K562 (cell line): Measurements from ENCODE around the gene THAP4. TPM values are rescaled to one million over a fixed set of nuclear protein-coding genes. Genes with fewer than 3 reads are reported as not detected.

Experiments used
- CSDE1 ChIP-seq, 2 experiments: fragments of 450-650 bp; IDR thresholded peaks; 2 replicates each; pipeline ENCODE4 v1.6.1; 2016; ENCODE audit warnings: mild to moderate bottlenecking in 1 of 2
- ELF2 ChIP-seq: fragments of 250-450 bp; sonication (Bioruptor Pico); IDR thresholded peaks from 2 replicates; pipeline ENCODE4 v1.5.0; 2021; ENCODE audit warnings: mild to moderate bottlenecking
- ETV1 ChIP-seq: fragments of 450-650 bp; conservative IDR thresholded peaks from 2 replicates; pipeline ENCODE4 v1.6.1; 2016; ENCODE audit warnings: missing genetic modification characterization, control low read depth, low read depth, missing compliant biosample characterization
- ETV5 ChIP-seq: sonication (generic); formaldehyde crosslinking; IDR thresholded peaks from 2 replicates; pipeline ENCODE4 v1.4.0; 2020; ENCODE audit warnings: low read depth, mild to moderate bottlenecking, missing genetic modification reagents
- HMG20A ChIP-seq: fragments of 450-650 bp; formaldehyde crosslinking; conservative IDR thresholded peaks from 2 replicates; pipeline ENCODE4 v1.4.0; 2020; ENCODE audit warnings: mild to moderate bottlenecking, mixed read lengths
- JUN ChIP-seq, 2 experiments: sonication (generic) in 1 of 2; formaldehyde crosslinking in 1 of 2; IDR thresholded peaks; 2 replicates each; pipeline versions ENCODE4 v1.6.1 to v1.8.0; 2012 to 2022; ENCODE audit warnings: borderline replicate concordance in 2 of 2, mild to moderate bottlenecking in 2 of 2, improper control_type of control experiment in 1 of 2, low read depth in 1 of 2, low read length in 1 of 2, missing genetic modification reagents in 1 of 2
- KLF16 ChIP-seq: IDR thresholded peaks from 2 replicates; pipeline ENCODE4 v1.6.1; 2016; ENCODE audit warnings: antibody characterized with exemption
- LCOR ChIP-seq: sonication (generic); formaldehyde crosslinking; IDR thresholded peaks from 2 replicates; pipeline ENCODE4 v1.8.0; 2022; ENCODE audit warnings: mild to moderate bottlenecking, missing genetic modification reagents
- MGA ChIP-seq: fragments of 450-650 bp; IDR thresholded peaks from 2 replicates; pipeline ENCODE4 v1.6.1; 2016; ENCODE audit warnings: mild to moderate bottlenecking, moderate library complexity
- NONO ChIP-seq, 2 experiments: fragments of 200-400 bp in 1 of 2; fragments of 450-650 bp in 1 of 2; formaldehyde crosslinking in 1 of 2; IDR thresholded peaks; 2 replicates each; pipeline ENCODE4 v1.6.1; 2017; ENCODE audit warnings: low read depth in 2 of 2, mild to moderate bottlenecking in 2 of 2, moderate library complexity in 2 of 2, low read length in 1 of 2
- NR2C1 ChIP-seq, 2 experiments: fragments of 450-650 bp; IDR thresholded peaks; 2 replicates each; pipeline ENCODE4 v1.6.1; 2017; ENCODE audit warnings: mild to moderate bottlenecking in 2 of 2, antibody characterized with exemption in 1 of 2, inconsistent platforms in 1 of 2, missing compliant biosample characterization in 1 of 2, missing genetic modification characterization in 1 of 2
- NRF1 ChIP-seq, 2 experiments: fragments of 450-650 bp; IDR thresholded peaks in 1 of 2; conservative IDR thresholded peaks in 1 of 2; 2 replicates each; pipeline ENCODE4 v1.6.1; 2014; ENCODE audit warnings: mild to moderate bottlenecking in 2 of 2
- RBFOX2 ChIP-seq: fragments of 200-400 bp; formaldehyde crosslinking; IDR thresholded peaks from 2 replicates; pipeline ENCODE4 v1.6.1; 2017; ENCODE audit warnings: low read depth, mild to moderate bottlenecking, low read length, moderate library complexity
- ZKSCAN1 ChIP-seq: fragments of 150-350 bp; IDR thresholded peaks from 2 replicates; pipeline ENCODE4 v1.6.1; 2016; ENCODE audit warnings: low read depth, low read length
- ZNF445 ChIP-seq: fragments of 250-450 bp; sonication (Bioruptor Pico); IDR thresholded peaks from 2 replicates; pipeline ENCODE4 v1.4.0; 2020; ENCODE audit warnings: low read depth, mild to moderate bottlenecking, moderate library complexity
- polyA plus RNA-seq, 8 experiments: library from polyadenylated mRNA; depleted of rRNA in 4 of 8; stranded (reverse) in 5 of 8; unstranded in 3 of 8; fragments of >200 nt; fragmentation: Nextera tagmentation in 2 of 8; fragmentation: Illumina TruSeq in 1 of 8; extraction: Ambion mirVana in 2 of 8; extraction: Trizol in 1 of 8; gene quantifications; 2 replicates each; pipeline versions ENCODE4 v1.2.1 to v1.2.3, GENCODE V29; 2011 to 2014; ENCODE audit warnings: inconsistent platforms in 1 of 8, missing spikeins in 1 of 8
- total RNA-seq, 7 experiments: library from RNA; depleted of rRNA in 6 of 7; stranded (reverse); fragments of >200 nt in 6 of 7; fragmentation: Illumina TruSeq in 2 of 7; extraction: Trizol in 2 of 7; gene quantifications; 2 replicates each; pipeline versions ENCODE4 v1.2.1 to v1.2.3, GENCODE V29; 2011 to 2021; ENCODE audit warnings: low replicate concordance in 1 of 7

Gene THAP4
- total and polyA plus RNA-seq, 9 of the 15 experiments (the other 6 are each of a cell fraction or from before 2014, with no cell fraction given): 8.6 to 60.9 (median 43.9) TPM

DNA sequence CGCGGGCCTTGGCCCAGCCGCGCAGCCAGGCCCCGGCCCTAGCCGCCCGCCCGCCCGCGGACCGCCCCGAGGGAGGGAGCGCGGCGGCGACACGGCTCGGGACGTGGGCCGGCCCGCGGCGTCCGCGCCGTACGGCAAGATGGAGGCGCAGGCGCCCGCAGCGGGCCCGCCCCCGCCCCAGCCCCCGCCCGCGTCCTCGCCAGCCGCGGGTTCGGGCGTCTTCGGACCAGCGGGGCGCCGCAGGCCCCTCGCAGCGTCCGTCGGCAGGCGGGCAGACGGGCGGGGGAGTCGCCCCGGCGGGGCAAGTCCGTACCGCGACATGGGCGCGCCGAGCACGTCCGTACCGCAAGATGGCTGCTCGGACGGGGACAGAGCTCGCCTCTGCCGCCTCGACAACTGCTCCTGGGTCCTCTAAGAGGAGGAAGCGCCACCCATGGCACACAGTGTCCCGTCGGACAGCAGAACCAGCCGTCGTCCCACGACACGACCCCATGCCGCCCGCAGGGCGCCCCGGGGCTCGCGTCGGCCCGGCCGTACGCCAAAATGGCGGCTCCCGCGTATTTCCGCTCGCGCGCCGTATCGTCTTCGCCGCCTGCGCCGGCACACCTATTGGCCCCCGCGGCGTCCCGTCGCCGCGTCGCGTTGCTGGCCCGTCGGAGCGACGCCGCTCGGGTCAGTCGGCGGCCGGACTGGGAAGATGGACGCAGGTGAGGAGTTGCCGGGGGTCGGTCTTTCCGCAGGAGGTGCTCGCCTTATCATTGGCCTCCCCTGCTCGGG, at the start of gene THAP4, which contains the start of gene ATG4B (continued):
- TF ChIP-seq LCOR (no peak), RBFOX2 (peak; percentile 91), NONO (IDR thresholded peaks at IDR 0.05; ENCODE audit: low read depth in 2 of 2, low read length in 1 of 2) (peak in 1 of 2 experiments; percentile 34; a peak in 1 of 4 replicates), ELF2 (CRISPR knock-in tag) (peak; percentile 69; the same call in 1 of the 2 replicates), ETV1 (tag) (peak; percentile 43; the same call in 1 of the 2 replicates), KLF16 (no peak), ZKSCAN1 (peak; percentile 63; the same call in 1 of the 2 replicates), NR2C1 (IDR thresholded peaks at IDR 0.05) (peak; percentile 81), NR2C1 (tag; IDR thresholded peaks at IDR 0.05) (peak; percentile 76), JUN (IDR thresholded peaks at IDR 0.05; ENCODE audit: borderline replicate concordance, low read depth, low read length) (0 out of 2 replicates have a peak, but pooled peaks have one; percentile 46), JUN (CRISPR knock-in tag; IDR thresholded peaks at IDR 0.05; ENCODE audit: borderline replicate concordance) (no peak), ETV5 (CRISPR knock-in tag) (peak; percentile 72), ZNF445 (no peak), HMG20A (CRISPR knock-in tag) (no peak), CSDE1 (IDR thresholded peaks at IDR 0.05) (peak in 1 of 2 experiments; percentile 97; a peak in 2 of 4 replicates), MGA (peak; percentile 71), NRF1 (conservative IDR thresholded peaks at IDR 0.05 in 1 of 2, IDR thresholded peaks at IDR 0.05 in 1 of 2) (peak; percentile 73 to 80)
